ENCODE data around the gene ADAMTS18.
A peak's percentile ranks its signal among the peaks of the same experiment; 100 is the strongest.
"Not testable (repeated sequence)": the region's sequence is repeated elsewhere in the genome, so short reads cannot be mapped to it uniquely, and the experiment has no call there.

ADAMTS18 gene

DNA sequence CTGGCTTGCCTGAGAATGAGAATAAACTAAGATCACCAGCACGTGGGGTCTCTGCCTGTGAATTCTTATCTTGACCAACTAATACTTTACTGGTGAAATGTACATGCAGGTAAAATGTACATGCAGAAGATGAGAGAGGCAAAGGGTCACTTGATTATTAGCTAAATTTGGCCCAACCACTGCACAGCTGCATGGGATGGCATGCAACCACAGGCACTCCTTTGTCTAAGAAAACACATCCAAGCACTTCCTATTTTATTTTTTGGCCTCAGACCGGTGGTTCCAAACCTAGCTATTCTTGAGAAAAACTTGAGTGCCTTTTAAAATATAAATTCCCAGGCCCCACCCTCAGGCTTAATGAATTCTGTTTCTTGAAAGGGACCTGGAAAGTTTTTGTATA lies 157.7 kb downstream of the ADAMTS18 start:
- Histone ChIP-seq H2AFZ (ENCODE audit: low read length) (peak overlapping the region; percentile 58), H3K9me3 (ENCODE audit: insufficient read depth, low read depth, low read length) (no peaks in the 10 kb centered on the region), H4K20me1 (ENCODE audit: insufficient read depth, low read length, poor library complexity, severe bottlenecking) (no peaks in the 10 kb centered on the region), H3K4me3 (ENCODE audit: low read length, poor library complexity, severe bottlenecking) (no peak overlapping the region), H3K9me2 (replicated peaks; ENCODE audit: low read depth, low read length) (no peaks in the 10 kb centered on the region), H3F3A (ENCODE audit: low read depth) (no peaks in the 10 kb centered on the region), H3K36me3 (ENCODE audit: insufficient read depth, low read length) (no peaks in the 10 kb centered on the region), H3K4me1 (ENCODE audit: insufficient read depth, low read length, poor library complexity, severe bottlenecking) (peaks cover 19% of the 10 kb centered on the region), H3K27me3 (ENCODE audit: insufficient read depth, low read length, poor library complexity, severe bottlenecking) (no peaks in the 10 kb centered on the region), H3K9ac (ENCODE audit: low read depth, low read length, poor library complexity, severe bottlenecking) (no peak overlapping the region), H3K4me2 (ENCODE audit: low read depth, low read length, poor library complexity, severe bottlenecking) (no peak overlapping the region), H3K79me2 (ENCODE audit: insufficient read depth, low read length) (no peaks in the 10 kb centered on the region)
- TF ChIP-seq CTCF (conservative IDR thresholded peaks at IDR 0.05; ENCODE audit: low read length) (no peak), EZH2phosphoT487 (IDR thresholded peaks at IDR 0.05; ENCODE audit: borderline replicate concordance) (no peak)

DNA sequence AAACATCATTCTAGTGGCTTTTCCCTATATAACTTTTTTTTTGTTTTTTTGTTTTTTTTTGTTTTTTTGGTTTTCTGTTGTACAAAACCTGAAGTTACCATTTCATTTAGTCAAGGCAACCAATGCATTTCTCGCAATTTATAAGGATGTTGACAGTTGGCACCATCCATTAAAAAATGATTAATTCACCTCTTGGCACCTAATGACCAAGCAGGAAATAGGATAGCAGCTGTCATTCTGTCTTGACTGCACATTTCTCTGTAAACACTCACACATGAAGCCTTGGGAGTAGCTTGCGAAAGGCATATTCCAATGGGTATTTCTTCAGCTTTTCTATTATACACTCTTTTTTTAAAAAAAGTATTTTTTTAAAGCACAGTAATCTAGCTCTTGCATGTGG lies 158.2 kb downstream of the ADAMTS18 start:
- H3F3A ChIP-seq (ENCODE audit: low read depth) = no peaks in the 10 kb centered on the region

DNA sequence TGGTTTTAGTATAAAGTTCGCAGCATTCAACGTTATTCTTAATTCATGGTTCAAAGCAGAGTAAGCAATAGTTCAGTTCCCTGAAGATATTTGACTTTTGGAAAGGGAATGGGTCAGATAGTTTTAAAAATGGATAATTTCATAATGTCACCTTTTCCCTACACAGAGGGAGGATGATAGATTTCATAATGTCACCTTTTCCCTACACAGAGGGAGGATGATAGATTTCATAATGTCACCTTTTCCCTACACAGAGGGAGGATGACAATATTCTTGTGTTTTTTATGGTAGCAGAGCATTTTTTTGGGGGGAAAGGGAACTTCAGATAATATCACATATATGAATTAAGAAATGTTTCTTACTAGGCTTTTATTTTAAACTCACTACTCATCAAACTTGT lies 159.5 kb downstream of the ADAMTS18 start:
- H2AFZ ChIP-seq (ENCODE audit: low read length); H3K4me2 ChIP-seq (ENCODE audit: low read depth, low read length, poor library complexity, severe bottlenecking); H3K27me3 ChIP-seq (ENCODE audit: insufficient read depth, low read length, poor library complexity, severe bottlenecking); H3K9me3 ChIP-seq (ENCODE audit: insufficient read depth, low read depth, low read length); H3K36me3 ChIP-seq (ENCODE audit: insufficient read depth, low read length); H3K9me2 ChIP-seq (replicated peaks; ENCODE audit: low read depth, low read length); H3K9ac ChIP-seq (ENCODE audit: low read depth, low read length, poor library complexity, severe bottlenecking); H3F3A ChIP-seq (ENCODE audit: low read depth); H3K79me2 ChIP-seq (ENCODE audit: insufficient read depth, low read length); H3K4me3 ChIP-seq (ENCODE audit: low read length, poor library complexity, severe bottlenecking); H4K20me1 ChIP-seq (ENCODE audit: insufficient read depth, low read length, poor library complexity, severe bottlenecking): not testable (repeated sequence)
- peaks cover 19% of the 10 kb centered on the region for H3K4me1 ChIP-seq (ENCODE audit: insufficient read depth, low read length, poor library complexity, severe bottlenecking)

More for the DNA sequence above, 158.2 kb downstream of the ADAMTS18 start:
- no peak overlapping the region for H3K4me2 ChIP-seq (ENCODE audit: low read depth, low read length, poor library complexity, severe bottlenecking)
- no peaks in the 10 kb centered on the region for H3K9me3 ChIP-seq (ENCODE audit: insufficient read depth, low read depth, low read length)
- H3K36me3 ChIP-seq (ENCODE audit: insufficient read depth, low read length) = no peaks in the 10 kb centered on the region
- H4K20me1 ChIP-seq (ENCODE audit: insufficient read depth, low read length, poor library complexity, severe bottlenecking) = no peaks in the 10 kb centered on the region
- no peaks in the 10 kb centered on the region for H3K27me3 ChIP-seq (ENCODE audit: insufficient read depth, low read length, poor library complexity, severe bottlenecking)
- no peaks in the 10 kb centered on the region for H3K79me2 ChIP-seq (ENCODE audit: insufficient read depth, low read length)
- H3K4me1 ChIP-seq (ENCODE audit: insufficient read depth, low read length, poor library complexity, severe bottlenecking) = peaks cover 19% of the 10 kb centered on the region
- no peak overlapping the region for H3K9ac ChIP-seq (ENCODE audit: low read depth, low read length, poor library complexity, severe bottlenecking)
- H2AFZ ChIP-seq (ENCODE audit: low read length) = 0 out of 2 replicates have a peak overlapping the region, but pooled peaks have one; percentile 58
- H3K4me3 ChIP-seq (ENCODE audit: low read length, poor library complexity, severe bottlenecking) = no peak overlapping the region
- no peak for TF ChIP-seq EZH2phosphoT487 (IDR thresholded peaks at IDR 0.05; ENCODE audit: borderline replicate concordance)
- TF ChIP-seq CTCF (conservative IDR thresholded peaks at IDR 0.05; ENCODE audit: low read length) = no peak
- no peaks in the 10 kb centered on the region for H3K9me2 ChIP-seq (replicated peaks; ENCODE audit: low read depth, low read length)

DNA sequence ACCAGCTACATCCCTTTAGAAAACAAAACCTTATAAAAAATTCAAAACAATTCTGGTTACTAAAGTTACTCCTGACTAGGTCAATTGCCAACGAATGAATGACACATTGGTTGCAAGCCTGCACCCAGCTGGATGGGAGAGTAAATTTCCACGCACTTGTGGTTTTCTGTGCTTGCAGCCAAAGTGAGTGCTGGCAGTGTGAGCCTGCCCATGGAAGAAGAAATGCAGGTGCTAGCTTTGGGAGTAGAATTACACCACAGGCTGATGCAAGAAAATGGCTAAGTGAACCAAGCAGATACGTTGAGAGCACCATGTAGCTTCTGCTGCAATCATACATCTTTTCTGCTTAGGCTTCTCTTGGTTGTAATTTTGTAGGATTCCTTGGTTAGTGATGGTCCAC lies 161.0 kb downstream of the ADAMTS18 start:
- Histone ChIP-seq H3F3A (ENCODE audit: low read depth) (no peaks in the 10 kb centered on the region), H4K20me1 (ENCODE audit: insufficient read depth, low read length, poor library complexity, severe bottlenecking) (no peaks in the 10 kb centered on the region), H3K9me2 (replicated peaks; ENCODE audit: low read depth, low read length) (no peaks in the 10 kb centered on the region), H3K9me3 (ENCODE audit: insufficient read depth, low read depth, low read length) (no peaks in the 10 kb centered on the region), H3K79me2 (ENCODE audit: insufficient read depth, low read length) (no peaks in the 10 kb centered on the region), H3K9ac (ENCODE audit: low read depth, low read length, poor library complexity, severe bottlenecking) (no peak overlapping the region), H3K4me1 (ENCODE audit: insufficient read depth, low read length, poor library complexity, severe bottlenecking) (peaks cover 19% of the 10 kb centered on the region), H3K27me3 (ENCODE audit: insufficient read depth, low read length, poor library complexity, severe bottlenecking) (no peaks in the 10 kb centered on the region), H3K4me2 (ENCODE audit: low read depth, low read length, poor library complexity, severe bottlenecking) (no peak overlapping the region), H2AFZ (ENCODE audit: low read length) (no peak overlapping the region), H3K36me3 (ENCODE audit: insufficient read depth, low read length) (no peaks in the 10 kb centered on the region), H3K4me3 (ENCODE audit: low read length, poor library complexity, severe bottlenecking) (no peak overlapping the region)
- TF ChIP-seq EZH2phosphoT487 (IDR thresholded peaks at IDR 0.05; ENCODE audit: borderline replicate concordance) = no peak
- TF ChIP-seq CTCF (conservative IDR thresholded peaks at IDR 0.05; ENCODE audit: low read length) = no peak
